GM12892 (cell line): Measurements from ENCODE around the gene WT1.

Experiments used
- POLR2A ChIP-seq: IDR thresholded peaks from 2 replicates; pipeline ENCODE4 v1.6.1; 2011; ENCODE audit warnings: low read depth, low read length, control low read depth
- POLR2AphosphoS5 ChIP-seq: IDR thresholded peaks from 2 replicates; pipeline ENCODE4 v1.6.1; 2011; ENCODE audit warnings: low read depth, low read length, control low read depth

DNA sequence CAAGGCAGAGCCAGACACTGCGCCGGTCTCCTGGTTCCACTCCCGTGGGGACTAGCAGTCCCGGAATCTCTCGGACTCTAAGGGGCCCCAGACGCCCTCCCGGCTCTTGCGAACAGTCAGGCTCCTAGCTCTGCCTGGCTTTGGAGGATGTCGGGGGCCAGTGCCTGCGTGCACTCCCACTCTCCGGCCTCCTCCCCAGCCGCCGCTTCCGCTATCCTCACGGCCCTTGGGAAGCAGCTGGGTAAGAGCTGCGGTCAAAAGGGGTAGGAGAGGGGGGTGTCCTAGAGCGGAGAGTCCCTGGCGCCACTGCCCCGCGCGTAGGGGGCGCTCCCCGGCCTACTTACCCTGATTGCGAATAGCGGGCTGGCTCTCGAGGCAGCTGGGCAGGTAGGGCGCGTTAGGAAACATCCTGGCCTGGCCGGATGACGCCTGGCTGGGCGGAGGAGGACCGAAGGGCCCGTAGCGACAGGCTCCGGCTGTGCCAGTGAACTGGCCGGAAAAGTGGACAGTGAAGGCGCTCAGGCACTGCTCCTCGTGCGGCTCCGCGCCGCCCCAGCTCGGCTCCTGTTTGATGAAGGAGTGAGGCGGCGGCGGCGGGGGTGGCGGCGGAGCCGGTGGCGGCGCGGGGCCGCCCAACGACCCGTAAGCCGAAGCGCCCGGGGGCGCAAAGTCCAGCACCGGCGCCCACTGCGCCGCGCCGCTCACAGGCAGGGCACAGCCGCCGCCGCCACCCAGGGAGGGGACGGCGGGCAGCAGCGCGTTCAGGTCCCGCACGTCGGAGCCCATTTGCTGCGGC is 785 bp downstream of the WT1 start:
- TF ChIP-seq POLR2A (no peak), POLR2AphosphoS5 (no peak)
